ENCODE measurements around the gene BICC1. TPM values are rescaled to one million over a fixed set of nuclear protein-coding genes. Genes with fewer than 3 reads are reported as not detected.

Gene BICC1
- total RNA-seq, 1 donor from 2014 or later, result 150 TPM

DNA sequence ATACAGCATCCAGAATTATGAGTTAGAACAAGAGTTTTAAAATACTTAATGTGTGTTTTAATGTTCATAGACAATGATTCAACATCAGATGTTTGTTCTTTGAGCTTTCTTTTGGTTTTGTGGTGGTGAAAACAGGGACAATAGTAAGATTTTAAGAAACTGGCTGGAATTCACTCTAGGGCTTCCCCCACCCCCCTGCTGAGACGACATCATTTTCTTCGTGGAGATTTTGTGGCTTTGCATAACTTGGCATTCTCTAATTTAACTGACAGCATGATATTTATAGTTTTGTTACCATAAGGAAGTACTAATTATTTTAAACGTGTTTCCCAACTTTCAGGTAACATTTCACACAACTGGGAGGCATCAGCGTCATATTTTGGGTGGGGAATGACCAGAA is 184.1 kb downstream of the BICC1 start:
- DNase-seq (ENCODE audit: low read depth), result no peak
- no peak overlapping the region for H3K4me3 ChIP-seq (ENCODE audit: low read depth, low read length)
- TF ChIP-seq, protein P1, sequence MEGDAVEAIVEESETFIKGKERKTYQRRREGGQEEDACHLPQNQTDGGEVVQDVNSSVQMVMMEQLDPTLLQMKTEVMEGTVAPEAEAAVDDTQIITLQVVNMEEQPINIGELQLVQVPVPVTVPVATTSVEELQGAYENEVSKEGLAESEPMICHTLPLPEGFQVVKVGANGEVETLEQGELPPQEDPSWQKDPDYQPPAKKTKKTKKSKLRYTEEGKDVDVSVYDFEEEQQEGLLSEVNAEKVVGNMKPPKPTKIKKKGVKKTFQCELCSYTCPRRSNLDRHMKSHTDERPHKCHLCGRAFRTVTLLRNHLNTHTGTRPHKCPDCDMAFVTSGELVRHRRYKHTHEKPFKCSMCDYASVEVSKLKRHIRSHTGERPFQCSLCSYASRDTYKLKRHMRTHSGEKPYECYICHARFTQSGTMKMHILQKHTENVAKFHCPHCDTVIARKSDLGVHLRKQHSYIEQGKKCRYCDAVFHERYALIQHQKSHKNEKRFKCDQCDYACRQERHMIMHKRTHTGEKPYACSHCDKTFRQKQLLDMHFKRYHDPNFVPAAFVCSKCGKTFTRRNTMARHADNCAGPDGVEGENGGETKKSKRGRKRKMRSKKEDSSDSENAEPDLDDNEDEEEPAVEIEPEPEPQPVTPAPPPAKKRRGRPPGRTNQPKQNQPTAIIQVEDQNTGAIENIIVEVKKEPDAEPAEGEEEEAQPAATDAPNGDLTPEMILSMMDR (conservative IDR thresholded peaks at IDR 0.05; ENCODE audit: low read depth, low read length), result no peak

- no peak overlapping the region for H3K4me3 ChIP-seq (ENCODE audit: low read depth, low read length)
- no peak for DNase-seq (ENCODE audit: low read depth)
- TF ChIP-seq, protein P1 (conservative IDR thresholded peaks at IDR 0.05; ENCODE audit: low read depth, low read length), result no peak
These were observed 185.0 kb downstream of the BICC1 start for GRCh38 chr10:58697691-58698090.

DNA sequence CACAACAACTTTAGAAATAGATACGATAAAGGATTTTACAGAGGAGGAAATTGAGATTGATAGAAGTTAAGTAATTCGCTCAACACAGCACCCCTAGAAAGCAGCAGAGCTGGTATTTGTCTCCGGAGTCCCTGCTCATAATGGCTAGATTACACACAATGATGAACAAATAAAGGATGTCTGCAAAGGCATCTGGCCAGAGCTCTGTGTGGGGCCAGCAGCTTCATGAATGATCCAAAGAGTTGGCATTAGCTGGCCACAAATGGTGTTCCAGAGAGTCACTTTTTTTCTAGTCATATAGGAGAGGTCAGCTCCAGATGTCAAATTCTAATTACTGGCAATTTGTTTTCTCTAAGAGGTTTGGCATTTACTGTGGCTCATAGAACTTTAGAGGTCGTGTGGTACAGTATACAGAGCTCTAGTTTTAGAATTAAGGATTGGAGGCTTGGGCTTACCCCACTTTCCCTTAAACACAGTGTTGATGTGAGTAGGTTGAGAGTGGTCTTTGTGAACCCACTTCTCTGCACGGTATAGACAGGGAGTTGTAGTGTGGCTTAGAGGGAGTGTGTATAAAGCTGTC is 186.2 kb downstream of the BICC1 start:
- no peak for DNase-seq (ENCODE audit: low read depth)
- TF ChIP-seq, protein P1 (conservative IDR thresholded peaks at IDR 0.05; ENCODE audit: low read depth, low read length), result no peak
- no peak overlapping the region for H3K4me3 ChIP-seq (ENCODE audit: low read depth, low read length)

DNA sequence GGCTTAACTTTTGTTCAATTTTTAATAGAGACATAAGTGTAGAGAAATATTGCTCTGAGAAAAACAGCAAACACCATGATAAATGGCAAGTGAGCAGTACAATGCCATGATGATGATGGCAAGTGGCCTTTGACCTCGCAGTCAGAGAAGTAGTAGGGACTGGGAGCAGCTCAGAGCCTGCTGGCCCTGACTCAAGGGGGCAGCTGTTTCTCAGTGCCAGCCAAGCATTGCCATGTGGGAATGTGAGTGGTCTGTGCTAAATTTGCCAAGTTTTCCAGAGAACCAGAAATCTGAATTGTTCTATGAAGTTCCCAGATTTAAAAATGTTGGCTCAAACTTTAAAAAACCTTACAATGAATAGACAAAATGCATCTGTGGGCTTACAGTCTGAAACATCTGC is 187.9 kb downstream of the BICC1 start:
- TF ChIP-seq, protein P1 (conservative IDR thresholded peaks at IDR 0.05; ENCODE audit: low read depth, low read length), result no peak
- H3K4me3 ChIP-seq (ENCODE audit: low read depth, low read length), result no peak overlapping the region
- DNase-seq (ENCODE audit: low read depth), result no peak

DNA sequence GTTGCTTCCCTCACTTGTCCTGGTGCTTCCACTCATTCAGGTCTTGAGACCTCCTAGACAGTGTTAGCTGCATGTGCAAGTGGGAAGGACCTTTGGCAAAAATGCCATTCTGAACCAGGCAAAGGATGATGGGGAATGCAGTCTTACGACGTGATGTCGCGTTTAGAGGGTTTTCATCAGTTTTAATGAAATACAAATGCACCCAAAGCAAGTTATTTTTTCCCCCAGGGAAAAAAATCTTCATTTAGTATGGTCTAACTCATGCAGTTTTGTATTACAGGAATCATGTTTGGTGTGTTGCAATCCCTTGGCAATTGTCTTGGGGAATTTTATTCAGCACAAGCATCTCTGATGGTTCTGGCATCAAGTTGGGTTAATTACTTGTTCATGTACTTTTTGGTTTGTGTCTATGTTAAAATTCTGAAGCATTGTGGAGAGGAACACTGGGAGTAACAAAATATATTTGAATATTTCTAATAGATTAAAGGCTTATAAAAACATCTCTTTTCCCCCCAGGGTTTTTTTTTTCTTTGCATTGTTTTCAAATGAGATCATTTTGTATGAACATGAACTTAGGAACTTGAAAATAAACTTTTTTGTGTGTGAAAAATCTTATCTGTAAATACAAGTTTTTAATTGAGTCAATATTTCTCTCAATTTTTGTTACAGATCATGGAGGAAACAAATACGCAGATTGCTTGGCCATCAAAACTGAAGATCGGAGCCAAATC is 188.9 kb downstream of the BICC1 start:
- H3K4me3 ChIP-seq (ENCODE audit: low read depth, low read length), result no peak overlapping the region
- DNase-seq (ENCODE audit: low read depth), result no peak
- TF ChIP-seq, protein P1 (conservative IDR thresholded peaks at IDR 0.05; ENCODE audit: low read depth, low read length), result no peak

- TF ChIP-seq, protein P1 (conservative IDR thresholded peaks at IDR 0.05; ENCODE audit: low read depth, low read length), result no peak
- no peak for DNase-seq (ENCODE audit: low read depth)
- H3K4me3 ChIP-seq (ENCODE audit: low read depth, low read length), result no peak overlapping the region
These were observed 191.6 kb downstream of the BICC1 start for GRCh38 chr10:58704226-58704625.

Data from epithelial cell of proximal tubule (primary cell).